ENCODE results near the gene CCK.

Gene CCK

DNA sequence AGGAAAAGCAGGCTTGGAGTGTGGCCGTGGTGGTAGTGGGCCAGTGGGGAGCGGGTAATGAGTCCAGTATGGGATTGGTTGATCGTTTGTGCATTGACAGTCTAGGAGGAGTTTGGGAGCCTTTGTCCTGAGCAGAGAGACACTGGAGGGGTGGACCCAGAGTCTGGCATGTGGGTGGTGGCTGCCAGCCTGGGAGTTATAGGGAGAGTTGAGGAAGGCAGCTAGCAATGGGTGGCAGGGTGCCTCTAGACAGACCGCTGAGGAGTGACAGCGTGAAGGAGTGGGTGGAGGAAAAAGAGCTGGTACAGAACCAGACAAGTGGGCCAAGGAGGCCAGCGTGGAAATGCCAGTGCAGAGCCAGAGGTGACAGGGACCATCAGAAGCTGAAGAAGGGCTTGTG, 1.9 kb upstream of the CCK start:
- no peak for DNase-seq (ENCODE audit: low spot score)

DNA sequence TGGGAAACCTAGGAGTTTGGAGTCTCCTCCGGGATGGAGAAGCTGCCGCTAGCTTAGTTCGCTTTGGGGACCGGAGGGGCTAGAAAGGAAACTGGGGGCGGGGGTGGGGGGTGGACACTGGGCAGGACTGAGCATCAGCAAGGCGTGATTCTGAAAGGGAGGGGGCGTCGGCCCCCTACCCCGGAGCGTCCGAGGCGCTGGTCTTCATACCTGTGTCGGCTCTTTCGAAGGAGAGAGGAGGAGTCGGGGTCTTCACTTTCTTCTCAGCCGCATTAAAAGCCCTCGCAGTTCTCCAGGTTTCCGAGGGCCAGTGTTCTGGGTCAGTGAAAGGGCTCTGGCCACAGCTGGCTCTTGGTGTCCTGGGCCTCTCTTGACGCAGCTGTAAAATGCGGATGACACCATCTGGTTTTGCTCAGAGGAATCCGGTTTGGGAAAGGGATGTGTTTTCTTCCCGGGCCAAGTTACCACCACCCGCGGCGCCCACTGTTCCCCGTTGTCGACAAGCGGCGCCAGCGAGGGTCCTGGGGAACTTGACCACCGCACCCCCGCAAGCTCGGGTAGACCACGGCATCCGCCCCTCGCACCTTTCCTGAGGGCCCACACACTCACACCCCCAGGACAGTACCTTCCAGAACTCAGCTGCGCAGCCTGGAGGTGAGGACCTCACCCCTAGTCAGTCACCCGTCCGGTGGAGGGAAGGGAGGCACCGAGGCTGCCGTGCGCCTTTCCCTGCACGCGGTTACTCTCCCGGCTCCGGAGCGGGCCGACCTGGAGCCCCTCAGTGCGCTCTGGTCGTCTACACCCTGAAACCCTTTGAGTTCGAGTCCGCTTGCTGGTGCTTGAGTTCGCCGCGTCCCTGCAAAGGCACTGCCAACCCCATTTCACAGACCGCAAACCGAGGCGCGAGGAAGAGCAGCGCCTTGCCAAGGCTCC, 660 bp downstream of the CCK start:
- DNase-seq (ENCODE audit: low spot score) = no peak

- peak; percentile 76 for DNase-seq (ENCODE audit: low spot score)
These were observed 1.5 kb downstream of the CCK start for GRCh38 chr3:42264399-42265058.

- peak; percentile 68 for DNase-seq (ENCODE audit: low spot score)
These were observed 2.3 kb downstream of the CCK start for GRCh38 chr3:42263354-42264346.

DNA sequence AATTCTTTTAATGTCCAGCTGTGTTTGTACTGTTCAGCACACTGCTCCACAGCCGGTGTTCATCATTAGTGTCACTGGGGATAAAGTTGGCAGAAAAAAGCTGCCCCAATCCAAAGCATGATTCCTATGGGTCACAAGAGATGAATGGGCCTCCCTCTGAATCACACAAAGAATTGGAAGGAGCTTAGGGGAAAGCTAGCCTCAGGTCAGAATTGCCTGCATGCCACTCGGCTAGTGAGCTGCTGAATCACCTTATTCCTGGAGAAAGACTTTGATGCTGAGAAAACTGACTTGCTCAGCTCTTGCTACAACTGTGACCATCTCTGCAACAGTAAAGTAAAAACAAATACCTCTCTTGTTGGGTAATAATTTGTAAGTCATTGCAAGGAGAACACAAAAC, 3.5 kb downstream of the CCK start:
- DNase-seq (ENCODE audit: low spot score) = no peak

DNA sequence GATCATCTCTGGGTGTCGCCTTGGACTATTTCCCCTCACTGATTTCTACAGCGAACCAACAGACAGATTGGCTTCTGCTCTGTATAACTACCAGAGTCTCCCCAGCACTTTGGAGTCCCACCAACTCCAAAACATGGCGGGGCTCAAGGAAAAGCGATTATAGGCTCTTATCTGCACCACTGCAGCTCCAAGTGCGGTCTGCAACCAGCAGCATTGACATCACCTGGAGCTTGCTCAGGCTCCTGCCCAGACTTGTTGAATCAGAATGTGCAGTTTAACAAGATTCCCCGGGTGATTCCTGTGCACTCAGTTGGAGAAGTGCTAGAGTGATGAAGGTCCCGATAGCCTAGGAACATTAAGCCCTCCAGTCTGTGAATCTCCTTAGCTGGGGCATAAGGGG, 9.0 kb downstream of the CCK start:
- no peak for DNase-seq (ENCODE audit: low spot score)

GRCh38 chr3:42256135-42256819, 9.7 kb downstream of the CCK start:
- DNase-seq (ENCODE audit: low spot score) = no peak

DNA sequence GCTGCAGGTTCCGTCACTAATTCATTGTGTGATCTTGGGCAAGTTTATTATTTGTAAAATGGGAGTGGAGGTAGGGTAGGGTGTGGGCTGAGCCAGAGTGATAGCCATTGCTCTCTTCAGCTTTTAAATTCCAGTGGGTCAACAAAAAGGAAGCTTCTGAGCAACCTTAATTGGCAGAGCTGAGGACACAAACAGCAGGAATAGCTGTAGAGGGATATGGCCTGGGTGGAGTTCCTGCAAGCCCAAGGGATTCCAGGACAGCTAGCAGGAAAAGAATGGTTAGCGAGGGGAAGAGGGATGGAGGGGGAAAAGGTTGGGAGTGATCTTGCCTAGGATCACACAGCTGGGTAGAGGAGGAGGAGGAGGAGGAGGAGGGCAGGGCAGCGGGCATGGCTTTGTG, 11.4 kb downstream of the CCK start:
- DNase-seq (ENCODE audit: low spot score) = no peak

DNA sequence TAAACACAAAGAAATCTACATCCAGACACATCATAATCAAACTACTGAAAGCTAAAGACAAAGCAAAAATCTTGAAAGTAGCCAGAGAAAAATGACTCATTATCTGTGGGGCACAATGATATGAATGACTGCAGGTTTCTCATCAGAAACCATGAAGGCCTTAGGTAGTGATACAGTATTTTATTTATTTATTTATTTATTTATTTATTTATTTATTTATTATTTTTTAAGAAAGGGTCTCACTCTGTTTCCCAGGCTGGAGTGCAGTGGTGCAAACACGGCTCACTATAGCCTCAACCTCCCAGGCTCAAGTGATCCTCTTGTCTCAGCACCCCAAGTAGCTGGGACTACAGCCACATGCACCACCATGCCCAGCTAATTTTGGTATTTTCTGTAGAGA, 15.2 kb downstream of the CCK start:
- no peak for DNase-seq (ENCODE audit: low spot score)

DNA sequence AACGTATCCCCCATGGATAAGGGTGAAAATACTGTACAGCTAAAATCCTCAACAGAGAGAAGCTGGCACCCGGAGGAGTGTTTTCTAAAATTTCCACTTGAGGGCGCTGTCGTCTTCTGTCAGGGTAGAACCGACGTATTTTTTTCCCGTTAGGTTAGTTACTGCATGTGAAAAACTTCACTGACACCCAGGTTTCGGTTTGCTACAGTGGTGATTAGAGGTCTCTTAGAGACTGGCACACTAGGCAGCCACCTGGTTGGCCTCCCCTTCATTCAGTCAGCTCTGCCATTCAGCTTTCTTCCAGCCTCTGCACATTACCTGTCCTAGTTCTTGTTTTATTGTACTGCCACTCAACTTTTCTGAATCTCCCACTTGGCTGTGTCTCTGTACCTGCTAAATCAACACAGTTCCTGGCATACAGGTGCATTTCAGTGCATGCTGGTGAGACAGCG, 18.4 kb downstream of the CCK start:
- peak; percentile 78 for DNase-seq (ENCODE audit: low spot score)

- DNase-seq (ENCODE audit: low spot score) = no peak
These were observed 19.9 kb downstream of the CCK start for GRCh38 chr3:42246091-42246490.

DNA sequence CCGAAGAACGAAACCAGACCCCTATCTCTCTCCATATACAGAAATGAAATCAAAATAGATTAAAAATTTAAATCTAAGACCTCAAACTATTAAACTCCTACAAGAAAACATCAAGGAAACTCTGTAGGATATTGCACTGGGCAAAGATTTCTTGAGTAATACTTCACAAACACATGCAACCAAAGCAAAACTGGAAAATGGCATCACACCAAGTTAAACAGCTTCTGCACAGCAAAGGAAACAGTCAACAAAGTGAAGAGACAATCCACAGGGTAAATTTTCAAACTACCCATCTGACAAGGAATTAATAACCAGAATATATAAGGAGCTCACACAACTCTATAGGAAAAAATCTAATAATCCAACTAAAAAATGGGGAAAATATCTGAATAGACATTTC, 29.4 kb downstream of the CCK start:
- DNase-seq (ENCODE audit: low spot score) = no peak

GRCh38 chr3:42235532-42235931, 30.5 kb downstream of the CCK start:
- no peak for DNase-seq (ENCODE audit: low spot score)

- no peak for DNase-seq (ENCODE audit: low spot score)
These were observed 35.1 kb downstream of the CCK start for GRCh38 chr3:42230860-42231259.

DNA sequence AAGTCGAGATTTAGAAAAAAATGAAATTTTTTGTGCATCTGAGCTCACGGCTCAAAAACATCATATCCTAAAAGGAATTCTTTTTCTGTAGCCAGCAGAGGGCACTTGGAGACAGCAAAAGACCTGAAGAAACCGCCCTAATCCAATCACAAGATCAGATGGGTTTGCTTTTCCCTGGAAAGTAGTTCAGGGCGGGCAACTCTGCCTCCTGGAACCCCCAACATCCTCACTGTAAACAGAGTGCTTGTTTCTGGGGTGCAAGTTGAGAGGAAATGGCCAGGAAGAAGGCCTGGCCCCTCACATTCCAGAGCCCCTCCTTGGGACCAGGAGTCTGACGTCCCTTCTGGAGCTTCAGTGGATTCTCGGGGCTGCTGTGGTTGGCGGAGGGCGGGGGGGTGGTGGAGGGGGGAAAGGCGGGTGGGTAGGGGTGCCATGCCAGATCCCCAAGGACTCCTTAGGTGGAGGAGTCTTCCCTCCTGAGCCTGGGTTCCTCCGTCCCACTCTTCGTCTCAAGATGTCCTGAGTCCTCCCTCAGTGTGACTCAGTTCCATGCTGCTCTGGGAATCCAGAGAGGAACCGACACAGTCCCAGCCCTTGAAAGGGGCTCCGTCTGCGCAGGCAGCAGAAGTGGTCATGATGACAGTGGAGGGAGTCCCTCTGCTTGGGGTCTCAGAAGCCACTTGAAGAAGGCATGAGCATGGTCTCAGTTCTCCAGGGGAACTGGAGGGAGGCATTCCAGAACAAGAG, 35.9 kb downstream of the CCK start:
- peak; percentile 71 for DNase-seq (ENCODE audit: low spot score)

- DNase-seq (ENCODE audit: low spot score) = no peak
These were observed 36.6 kb downstream of the CCK start for GRCh38 chr3:42229266-42229941.

DNA sequence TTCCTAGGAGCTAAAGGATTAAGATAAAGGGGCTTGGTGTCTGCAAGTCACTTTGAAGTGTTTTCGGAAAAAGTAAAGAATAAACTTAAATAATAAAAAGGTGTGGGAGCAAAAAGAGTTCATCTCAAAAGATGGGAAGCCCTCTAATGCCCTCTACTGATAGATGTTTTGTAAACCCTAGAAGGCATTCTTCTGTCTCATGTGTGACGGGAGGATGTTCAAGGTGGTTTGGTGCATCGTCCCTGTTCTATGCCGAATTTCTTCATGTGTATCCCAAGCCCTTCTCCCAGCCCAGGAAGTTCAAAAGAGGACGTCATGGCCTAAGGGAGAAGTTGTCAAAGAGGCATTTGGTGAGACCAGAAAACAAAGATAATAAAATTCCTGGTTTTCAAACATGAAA, 37.2 kb downstream of the CCK start:
- no peak for DNase-seq (ENCODE audit: low spot score)

DNA sequence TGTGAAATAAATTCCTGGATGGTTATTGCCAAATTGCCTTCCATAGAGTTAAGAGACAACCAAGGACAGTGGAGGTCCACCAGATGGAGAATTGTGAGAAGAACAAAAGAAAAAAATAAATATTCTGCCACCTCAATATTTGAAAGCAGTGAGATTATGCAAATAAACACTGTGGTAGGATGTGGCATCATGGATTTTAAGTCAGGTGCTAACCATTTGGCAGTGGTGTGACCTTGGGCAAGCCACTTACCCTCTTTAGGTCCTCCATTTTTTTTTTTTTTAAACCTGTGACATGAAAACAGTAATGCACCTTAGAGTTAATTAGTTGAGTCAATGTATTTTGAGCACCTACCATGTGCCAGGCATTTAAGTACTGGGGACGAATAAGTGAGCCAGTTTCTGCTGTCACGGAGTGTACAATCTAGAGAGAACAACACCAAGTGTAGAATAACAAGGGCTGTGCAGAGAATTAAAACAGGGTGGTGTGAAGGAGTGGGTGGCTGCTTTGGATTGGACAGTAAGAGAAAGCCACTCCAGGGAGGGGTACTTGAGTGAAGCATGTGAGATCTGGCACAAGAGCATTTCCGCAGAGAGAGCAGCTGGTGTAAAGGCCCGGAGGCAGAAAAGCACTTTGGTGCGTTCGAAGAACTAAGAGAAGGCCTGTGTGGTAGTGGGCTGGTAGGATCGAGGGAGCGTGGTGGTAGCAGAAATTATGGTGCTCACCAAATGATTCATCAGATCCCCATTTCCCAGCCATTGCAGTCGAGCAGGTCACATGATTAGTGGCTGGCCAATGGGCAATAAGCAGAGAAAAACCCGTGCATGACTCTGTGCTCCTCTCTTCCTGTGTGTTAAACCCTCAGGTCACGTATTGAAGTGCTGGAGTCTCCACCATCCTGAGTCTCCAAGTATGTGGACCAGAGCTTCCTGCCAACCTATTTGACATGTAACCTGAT, 39.2 kb downstream of the CCK start:
- DNase-seq (ENCODE audit: low spot score) = no peak

Measured in iPS-NIHi11 (cell line).